H1 (cell line): ENCODE measurements around the gene ZFYVE27. TPM values are rescaled to one million over a fixed set of nuclear protein-coding genes. Genes with fewer than 3 reads are reported as not detected.

ENCODE experiments used
- CTCF ChIA-PET: fragments of 300-600 bp; sonication (Branson Sonifier 250); formaldehyde crosslinking; loops from one replicate; lab custom pipeline; 2021; ENCODE audit not compliant: partially characterized antibody; lab: Charles Lee
- POLR2A ChIA-PET: fragments of 300-600 bp; sonication (Branson Sonifier 250); formaldehyde crosslinking; loops from one replicate; lab custom pipeline; 2021; ENCODE audit warnings: inconsistent platforms; ENCODE audit not compliant: partially characterized antibody; lab: Charles Lee
- DNase-seq, 2 experiments: peaks; one replicate each; pipeline versions ENCODE4 v3.0.0 to v3.0.0-alpha.2; 2010 to 2022; ENCODE audit warnings: low spot score in 2 of 2, low read depth in 1 of 2, mixed read lengths in 1 of 2
- FAIRE-seq: peaks from 2 replicates; lab custom pipeline; 2011; peaks lifted over from hg19 to GRCh38; lab: Jason Lieb, UNC
- H2AFZ ChIP-seq: 2 replicates; pipeline ENCODE4 v1.8.1; 2012; ENCODE audit warnings: low read length, inconsistent platforms
- H2AK5ac ChIP-seq: 2 replicates; pipeline ENCODE4 v1.6.1; 2013; ENCODE audit warnings: low read depth, low read length
- H2BK120ac ChIP-seq: replicated peaks from 2 replicates; pipeline ENCODE3; 2013; ENCODE audit warnings: low read depth, low read length, inconsistent platforms
- H2BK12ac ChIP-seq: 2 replicates; pipeline ENCODE4 v1.6.1; 2013; ENCODE audit warnings: low read depth, low read length
- H2BK15ac ChIP-seq: 2 replicates; pipeline ENCODE4 v1.6.1; 2013; ENCODE audit warnings: low read length
- H2BK20ac ChIP-seq: 2 replicates; pipeline ENCODE4 v1.6.1; 2013; ENCODE audit warnings: low read length
- H2BK5ac ChIP-seq: 2 replicates; pipeline ENCODE4 v1.6.1; 2013; ENCODE audit warnings: low read depth, low read length
- H3K14ac ChIP-seq: 2 replicates; pipeline ENCODE4 v1.6.1; 2013; ENCODE audit warnings: inconsistent platforms; ENCODE audit not compliant: insufficient read length
- H3K18ac ChIP-seq: 2 replicates; pipeline ENCODE4 v1.6.1; 2013; ENCODE audit warnings: low read length; ENCODE audit errors: extremely low read depth
- H3K23ac ChIP-seq: 2 replicates; pipeline ENCODE4 v1.6.1; 2013; ENCODE audit warnings: inconsistent platforms; ENCODE audit not compliant: insufficient read length
- H3K23me2 ChIP-seq: 2 replicates; pipeline ENCODE4 v1.6.1; 2013; ENCODE audit warnings: low read depth, low read length
- H3K27ac ChIP-seq: 2 replicates; pipeline ENCODE4 v1.6.1; 2011; ENCODE audit warnings: low read depth, low read length, inconsistent platforms
- H3K27me3 ChIP-seq, 4 experiments: replicated peaks in 1 of 4; 1 replicate in 1 of 4; 2 replicates in 3 of 4; pipeline versions ENCODE4 v1.6.1 to v1.8.1; 2011 to 2013; ENCODE audit warnings: low read length in 3 of 4, mild to moderate bottlenecking in 3 of 4, inconsistent platforms in 2 of 4, mixed read lengths in 2 of 4, moderate library complexity in 1 of 4; ENCODE audit not compliant: control insufficient read depth in 3 of 4, insufficient read depth in 3 of 4; ENCODE audit errors: extremely low read depth in 1 of 4
- H3K36me3 ChIP-seq, 4 experiments: 2 replicates each; pipeline versions ENCODE4 v1.6.1 to v1.8.1; 2011 to 2013; ENCODE audit warnings: mild to moderate bottlenecking in 4 of 4, low read length in 3 of 4, moderate library complexity in 2 of 4, control low read depth in 1 of 4, inconsistent platforms in 1 of 4; ENCODE audit not compliant: insufficient read depth in 4 of 4, control insufficient read depth in 2 of 4
- H3K4ac ChIP-seq: replicated peaks from 2 replicates; pipeline ENCODE3; 2013; ENCODE audit warnings: low read length, low read depth, mixed read lengths, inconsistent platforms; ENCODE audit not compliant: insufficient read length
- H3K4me1 ChIP-seq, 4 experiments: replicated peaks in 1 of 4; 1 replicate in 1 of 4; 2 replicates in 3 of 4; pipeline versions ENCODE4 v1.6.1 to v1.8.1; 2011 to 2013; ENCODE audit warnings: low read length in 3 of 4, inconsistent platforms in 2 of 4, mixed read lengths in 1 of 4; ENCODE audit not compliant: insufficient read depth in 4 of 4, control insufficient read depth in 3 of 4
- H3K4me2 ChIP-seq, 2 experiments: 2 replicates each; pipeline versions ENCODE4 v1.6.1 to v1.8.1; 2011 to 2013; ENCODE audit warnings: low read depth in 2 of 2, low read length in 2 of 2, control low read depth in 1 of 2, inconsistent platforms in 1 of 2, mild to moderate bottlenecking in 1 of 2; ENCODE audit not compliant: insufficient read depth in 1 of 2
- H3K4me3 ChIP-seq, 4 experiments: fragments of 200-600, 300-600 bp in 1 of 4; sonication (generic), shearing (Covaris generic), sonication (Bioruptor Twin) in 1 of 4; 2 replicates each; pipeline versions ENCODE4 v1.5.1 to v1.8.1; 2011 to 2016; ENCODE audit warnings: low read length in 4 of 4, low read depth in 3 of 4, control low read depth in 2 of 4, inconsistent platforms in 2 of 4, mild to moderate bottlenecking in 2 of 4, mixed read lengths in 1 of 4, moderate library complexity in 1 of 4; ENCODE audit not compliant: insufficient read depth in 2 of 4; ENCODE audit errors: extremely low read depth in 1 of 4
- H3K56ac ChIP-seq: replicated peaks from 2 replicates; pipeline ENCODE3; 2013; ENCODE audit warnings: low read depth, mild to moderate bottlenecking, mixed read lengths, low read length, inconsistent platforms; ENCODE audit not compliant: insufficient read length
- H3K79me1 ChIP-seq: 2 replicates; pipeline ENCODE4 v1.6.1; 2013; ENCODE audit warnings: low read depth, low read length, control low read depth
- H3K79me2 ChIP-seq, 2 experiments: 2 replicates each; pipeline versions ENCODE4 v1.6.1 to v1.8.1; 2012 to 2013; ENCODE audit warnings: low read length in 2 of 2, mild to moderate bottlenecking in 2 of 2, inconsistent platforms in 1 of 2; ENCODE audit not compliant: insufficient read depth in 2 of 2, control insufficient read depth in 1 of 2
- H3K9ac ChIP-seq, 4 experiments: replicated peaks in 1 of 4; 1 replicate in 1 of 4; 2 replicates in 3 of 4; pipeline versions ENCODE4 v1.6.1 to v1.8.1; 2011 to 2013; ENCODE audit warnings: low read depth in 3 of 4, low read length in 3 of 4, control low read depth in 2 of 4, mild to moderate bottlenecking in 2 of 4, moderate library complexity in 2 of 4, inconsistent platforms in 1 of 4; ENCODE audit errors: extremely low read depth in 1 of 4
- H3K9me3 ChIP-seq, 2 experiments: 2 replicates each; pipeline versions ENCODE4 v1.6.1 to v1.8.1; 2012 to 2013; ENCODE audit warnings: mild to moderate bottlenecking in 2 of 2, moderate library complexity in 2 of 2, control low read depth in 1 of 2, inconsistent platforms in 1 of 2, low read depth in 1 of 2, low read length in 1 of 2, mixed read lengths in 1 of 2; ENCODE audit not compliant: insufficient read depth in 2 of 2
- H4K20me1 ChIP-seq, 2 experiments: replicated peaks in 1 of 2; 2 replicates each; pipeline versions ENCODE3 to v1.8.1; 2011 to 2013; ENCODE audit warnings: inconsistent platforms in 2 of 2, low read length in 2 of 2, mild to moderate bottlenecking in 1 of 2; ENCODE audit not compliant: insufficient read depth in 2 of 2, control insufficient read depth in 1 of 2
- H4K5ac ChIP-seq: 2 replicates; pipeline ENCODE4 v1.6.1; 2013; ENCODE audit warnings: low read length, low read depth, mixed read lengths, inconsistent platforms; ENCODE audit not compliant: insufficient read length
- H4K8ac ChIP-seq: 2 replicates; pipeline ENCODE4 v1.8.0; 2013; ENCODE audit warnings: mild to moderate bottlenecking, moderate library complexity, low read length, inconsistent platforms; ENCODE audit not compliant: insufficient read depth; ENCODE audit errors: extremely low read depth
- H4K91ac ChIP-seq: replicated peaks from 2 replicates; pipeline ENCODE3; 2013; ENCODE audit warnings: low read length, mixed read lengths, inconsistent platforms; ENCODE audit not compliant: insufficient read length
- CEBPB ChIP-seq: IDR thresholded peaks from 2 replicates; pipeline ENCODE4 v1.6.1; 2012; ENCODE audit warnings: low read depth, low read length
- EP300 ChIP-seq, 2 experiments: IDR thresholded peaks; 1 replicate in 1 of 2; 2 replicates in 1 of 2; pipeline ENCODE4 v1.6.1; 2011 to 2012; ENCODE audit warnings: low read depth in 2 of 2, low read length in 2 of 2, mild to moderate bottlenecking in 2 of 2, borderline replicate concordance in 1 of 2, inconsistent platforms in 1 of 2, moderate library complexity in 1 of 2
- EZH2 ChIP-seq: fragments of 200-600 bp; sonication (generic); IDR thresholded peaks from 2 replicates; pipeline ENCODE4 v1.7.1; 2012; ENCODE audit warnings: low read depth, mild to moderate bottlenecking, moderate library complexity, low read length, inconsistent platforms; ENCODE audit not compliant: severe bottlenecking
- FOSL1 ChIP-seq: IDR thresholded peaks from 2 replicates; pipeline ENCODE4 v1.6.1; 2011; ENCODE audit warnings: mild to moderate bottlenecking, low read depth, low read length, moderate library complexity; ENCODE audit not compliant: insufficient read depth
- JUN ChIP-seq: IDR thresholded peaks from 2 replicates; pipeline ENCODE4 v1.6.1; 2011; ENCODE audit warnings: low read depth, mild to moderate bottlenecking, improper control_type of control experiment, low read length
- NRF1 ChIP-seq: IDR thresholded peaks from 2 replicates; pipeline ENCODE4 v1.6.1; 2011; ENCODE audit warnings: mild to moderate bottlenecking, low read depth, low read length, improper control_type of control experiment
- PHF8 ChIP-seq: fragments of 200-600 bp; sonication (generic); conservative IDR thresholded peaks from 2 replicates; pipeline ENCODE4 v1.7.1; 2012; ENCODE audit warnings: low read depth, mild to moderate bottlenecking, inconsistent platforms, low read length, moderate library complexity
- RXRA ChIP-seq: IDR thresholded peaks from 2 replicates; pipeline ENCODE4 v1.6.1; 2011; ENCODE audit warnings: low read depth, mild to moderate bottlenecking, low read length, moderate library complexity; ENCODE audit not compliant: insufficient read depth
- SIN3A ChIP-seq, 2 experiments: IDR thresholded peaks in 1 of 2; conservative IDR thresholded peaks in 1 of 2; 2 replicates each; pipeline ENCODE4 v1.6.1; 2011 to 2012; ENCODE audit warnings: low read length in 2 of 2, improper control_type of control experiment in 1 of 2, low read depth in 1 of 2, mild to moderate bottlenecking in 1 of 2
- WGBS, 2 experiments: shearing (Covaris generic) in 1 of 2; methylation state at CpG; one replicate each; pipeline versions ENCODE4 v1.1.6 to v1.1.7; 2013 to 2015; ENCODE audit warnings: low lambda C conversion rate in 2 of 2, mixed read lengths in 2 of 2, inconsistent platforms in 1 of 2, low coverage in 1 of 2, missing lambda C conversion rate in 1 of 2; ENCODE audit not compliant: insufficient replicate concordance in 2 of 2, insufficient coverage in 1 of 2, insufficient read length in 1 of 2; ENCODE audit errors: extremely low coverage in 1 of 2, missing lambda C conversion rate in 1 of 2; 5-methylcytosine and 5-hydroxymethylcytosine counted together
- polyA plus RNA-seq, 7 experiments: library from polyadenylated mRNA; depleted of rRNA in 3 of 7; stranded (reverse) in 5 of 7; unstranded in 2 of 7; fragments of >200 nt in 5 of 7; fragments of 200-250 nt in 2 of 7; gene quantifications; 1 replicate in 5 of 7; 2 replicates in 1 of 7; 4 replicates in 1 of 7; pipeline versions ENCODE4 v1.2.1 to v1.2.3, GENCODE V29; 2011 to 2013; ENCODE audit warnings: missing spikeins in 2 of 7, mixed read lengths in 2 of 7
- total RNA-seq: library from RNA; stranded (reverse); fragmentation: NEBNext Ultra II Directional; extraction: Animal tissue kit (Norgen Biotek cat#: 25700); gene quantifications from 2 replicates; pipeline ENCODE4 v1.2.1, GENCODE V29; 2021
- TF ChIP-seq, protein P1 (sequence below), 3 experiments: IDR thresholded peaks; 1 replicate in 2 of 3; 2 replicates in 1 of 3; pipeline versions ENCODE4 v1.5.1 to v1.6.1; 2011; ENCODE audit warnings: low read length in 3 of 3, mild to moderate bottlenecking in 3 of 3, inconsistent platforms in 2 of 3, low read depth in 1 of 3, moderate library complexity in 1 of 3; ENCODE audit not compliant: insufficient read depth in 1 of 3; ENCODE audit errors: control extremely low read depth in 1 of 3

ZFYVE27 gene
- total and polyA plus RNA-seq, 2 of the 8 experiments (the other 6 are each of a cell fraction or from before 2014, with no cell fraction given): 16.6 to 19.8 TPM

DNA sequence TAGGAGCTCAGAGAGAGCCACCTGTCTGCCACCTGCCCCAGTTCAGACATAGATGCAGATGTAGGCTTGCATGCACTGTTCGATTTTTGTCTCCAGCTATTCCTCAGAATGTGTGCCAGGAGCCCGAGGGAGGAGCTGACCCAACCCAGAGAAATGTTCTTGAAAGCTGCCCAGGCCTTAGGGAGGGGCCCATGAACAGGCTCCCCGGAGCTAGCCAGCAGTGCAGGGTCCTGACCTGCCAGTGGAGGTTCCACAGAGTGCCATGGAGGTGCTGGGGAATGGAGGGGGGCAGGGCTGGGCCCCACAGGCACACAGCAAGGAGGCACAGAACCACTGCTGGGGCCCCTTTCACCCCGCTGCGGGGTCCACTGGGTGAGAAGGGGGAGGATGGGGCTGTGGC lies 64.5 kb downstream of the ZFYVE27 start:
- no peak overlapping the region for H3K23ac ChIP-seq
- H2BK20ac ChIP-seq: no peak overlapping the region
- H3K27ac ChIP-seq: no peak overlapping the region
- FAIRE-seq: no peak
- no peaks in the 10 kb centered on the region; the same call in 1 of the 2 replicates for H3K23me2 ChIP-seq
- no peak overlapping the region for H4K91ac ChIP-seq
- H3K9ac ChIP-seq: no peak overlapping the region
- H2BK15ac ChIP-seq: no peak overlapping the region
- H2BK120ac ChIP-seq: no peak overlapping the region
- H4K20me1 ChIP-seq: no peaks in the 10 kb centered on the region
- H3K36me3 ChIP-seq: no peaks in the 10 kb centered on the region
- no peaks in the 10 kb centered on the region; a peak in 1 of 4 replicates for H3K9me3 ChIP-seq
- no peak overlapping the region for H3K18ac ChIP-seq
- ChIA-PET CTCF (interaction anchor here (0.5 to 15.1 kb wide), 6 partner anchors 9 to 417 kb away, joined by 3 to 236 read pairs (median 6); no protein-coding TSS in a partner anchor), POLR2A (no interaction called here)
- 91% methylated on average over 5 of the region's 5 CpGs; no CpG with 5 or more reads in 1 of the 2 experiments for WGBS, 2 experiments
- H2BK12ac ChIP-seq: no peak overlapping the region
- no peak overlapping the region for H3K4me2 ChIP-seq
- H3K14ac ChIP-seq: no peak overlapping the region
- no peak overlapping the region for H2AK5ac ChIP-seq
- peaks cover 0 to 7% (median 1%) of the 10 kb centered on the region in 4 experiments; a peak in 2 of 7 replicates for H3K4me1 ChIP-seq
- DNase-seq: no peak
- no peak overlapping the region for H4K8ac ChIP-seq
- no peaks in the 10 kb centered on the region for H3K79me2 ChIP-seq
- H2BK5ac ChIP-seq: no peak overlapping the region
- H3K79me1 ChIP-seq: no peaks in the 10 kb centered on the region
- H3K4me3 ChIP-seq: no peak overlapping the region
- no peaks in the 10 kb centered on the region; a peak in 1 of 7 replicates for H3K27me3 ChIP-seq
- H3K56ac ChIP-seq: no peak overlapping the region
- no peak overlapping the region for H3K4ac ChIP-seq
- H2AFZ ChIP-seq: no peak overlapping the region
- H4K5ac ChIP-seq: no peak overlapping the region
- TF ChIP-seq NRF1 (no peak), EZH2 (no peak), JUN (no peak), CEBPB (no peak), SIN3A (conservative IDR thresholded peaks at IDR 0.05 in 1 of 2, IDR thresholded peaks at IDR 0.05 in 1 of 2; ENCODE audit: low read depth in 1 of 2, low read length in 2 of 2) (no peak), FOSL1 (no peak), RXRA (no peak), EP300 (IDR thresholded peaks at IDR 0.05; ENCODE audit: borderline replicate concordance in 1 of 2, low read depth in 2 of 2, low read length in 2 of 2) (no peak), PHF8 (no peak)
- TF ChIP-seq, protein P1, sequence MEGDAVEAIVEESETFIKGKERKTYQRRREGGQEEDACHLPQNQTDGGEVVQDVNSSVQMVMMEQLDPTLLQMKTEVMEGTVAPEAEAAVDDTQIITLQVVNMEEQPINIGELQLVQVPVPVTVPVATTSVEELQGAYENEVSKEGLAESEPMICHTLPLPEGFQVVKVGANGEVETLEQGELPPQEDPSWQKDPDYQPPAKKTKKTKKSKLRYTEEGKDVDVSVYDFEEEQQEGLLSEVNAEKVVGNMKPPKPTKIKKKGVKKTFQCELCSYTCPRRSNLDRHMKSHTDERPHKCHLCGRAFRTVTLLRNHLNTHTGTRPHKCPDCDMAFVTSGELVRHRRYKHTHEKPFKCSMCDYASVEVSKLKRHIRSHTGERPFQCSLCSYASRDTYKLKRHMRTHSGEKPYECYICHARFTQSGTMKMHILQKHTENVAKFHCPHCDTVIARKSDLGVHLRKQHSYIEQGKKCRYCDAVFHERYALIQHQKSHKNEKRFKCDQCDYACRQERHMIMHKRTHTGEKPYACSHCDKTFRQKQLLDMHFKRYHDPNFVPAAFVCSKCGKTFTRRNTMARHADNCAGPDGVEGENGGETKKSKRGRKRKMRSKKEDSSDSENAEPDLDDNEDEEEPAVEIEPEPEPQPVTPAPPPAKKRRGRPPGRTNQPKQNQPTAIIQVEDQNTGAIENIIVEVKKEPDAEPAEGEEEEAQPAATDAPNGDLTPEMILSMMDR (IDR thresholded peaks at IDR 0.05; ENCODE audit: control extremely low read depth in 1 of 3, insufficient read depth in 1 of 3, low read depth in 1 of 3, low read length in 3 of 3): no peak
